OCI-LY1 (cell line): Measurements from ENCODE around the gene TMEM185B.

ENCODE experiments used
- H2AFZ ChIP-seq: fragments of 200-600 bp; sonication (generic), shearing (Covaris generic); 2 replicates; pipeline ENCODE4 v1.6.0; 2014; ENCODE audit warnings: antibody characterized with exemption, mild to moderate bottlenecking, low read length
- H3F3A ChIP-seq: fragments of 200-600 bp; sonication (generic), shearing (Covaris generic); 2 replicates; pipeline ENCODE4 v1.6.0; 2014; ENCODE audit warnings: mild to moderate bottlenecking, antibody characterized with exemption, low read length, moderate library complexity; ENCODE audit not compliant: insufficient read depth
- H3K27ac ChIP-seq: fragments of 200-600 bp; sonication (generic); 2 replicates; pipeline ENCODE4 v1.5.1; 2014; ENCODE audit warnings: low read length, mixed run types, mild to moderate bottlenecking, low read depth; ENCODE audit not compliant: poor library complexity, severe bottlenecking
- H3K27me3 ChIP-seq: fragments of 200-600 bp; sonication (generic); 2 replicates; pipeline ENCODE4 v1.6.0; 2014; ENCODE audit warnings: antibody characterized with exemption, mild to moderate bottlenecking, low read length, moderate library complexity; ENCODE audit not compliant: insufficient read depth
- H3K36me3 ChIP-seq: fragments of 200-600 bp; sonication (generic); 2 replicates; pipeline ENCODE4 v1.6.1; 2014; ENCODE audit warnings: mild to moderate bottlenecking, antibody characterized with exemption, low read length, moderate library complexity, mixed read lengths; ENCODE audit not compliant: insufficient read depth
- H3K4me1 ChIP-seq: fragments of 200-600 bp; sonication (generic); 2 replicates; pipeline ENCODE4 v1.5.1; 2014; ENCODE audit warnings: mild to moderate bottlenecking, low read length, moderate library complexity; ENCODE audit not compliant: insufficient read depth, severe bottlenecking
- H3K4me2 ChIP-seq: fragments of 200-600 bp; sonication (generic), shearing (Covaris generic); 2 replicates; pipeline ENCODE4 v1.6.1; 2014; ENCODE audit warnings: low read length
- H3K4me3 ChIP-seq: fragments of 200-600 bp; sonication (generic); 2 replicates; pipeline ENCODE4 v1.5.1; 2014; ENCODE audit warnings: low read length, low read depth, mild to moderate bottlenecking, mixed read lengths; ENCODE audit not compliant: poor library complexity, severe bottlenecking
- H3K79me2 ChIP-seq: fragments of 200-600 bp; shearing (Covaris generic); 2 replicates; pipeline ENCODE4 v1.6.1; 2016; ENCODE audit warnings: mixed run types, low read length, mixed read lengths; ENCODE audit not compliant: insufficient read depth
- H3K9ac ChIP-seq: fragments of 200-600 bp; sonication (generic), shearing (Covaris generic); 2 replicates; pipeline ENCODE4 v1.6.1; 2014; ENCODE audit warnings: mild to moderate bottlenecking, low read length, mixed read lengths
- H3K9me2 ChIP-seq: fragments of 200-600 bp; sonication (generic), shearing (Covaris generic); 2 replicates; pipeline ENCODE4 v1.6.1; 2014; ENCODE audit warnings: low read depth, mild to moderate bottlenecking, low read length, mixed read lengths
- H3K9me3 ChIP-seq: fragments of 200-600 bp; shearing (Covaris generic); 2 replicates; pipeline ENCODE4 v1.6.1; 2014; ENCODE audit warnings: low read length, mixed read lengths
- H4K20me1 ChIP-seq: fragments of 200-600 bp; sonication (generic), shearing (Covaris generic); 2 replicates; pipeline ENCODE4 v1.6.0; 2016; ENCODE audit warnings: mild to moderate bottlenecking, low read length; ENCODE audit not compliant: insufficient read depth
- EZH2 ChIP-seq: fragments of 200-600 bp; sonication (generic), shearing (Covaris generic); IDR thresholded peaks from 2 replicates; pipeline ENCODE4 v1.8.0; 2017; ENCODE audit warnings: borderline replicate concordance, mixed run types, mild to moderate bottlenecking, antibody characterized with exemption, low read length, moderate library complexity, mixed read lengths
- TF ChIP-seq, protein P1 (sequence below): fragments of 200-600 bp; sonication (generic), shearing (Covaris generic); IDR thresholded peaks from 2 replicates; pipeline ENCODE4 v1.5.1; 2017; ENCODE audit warnings: mild to moderate bottlenecking, antibody characterized with exemption, low read length, moderate library complexity, mixed read lengths

TMEM185B gene

DNA sequence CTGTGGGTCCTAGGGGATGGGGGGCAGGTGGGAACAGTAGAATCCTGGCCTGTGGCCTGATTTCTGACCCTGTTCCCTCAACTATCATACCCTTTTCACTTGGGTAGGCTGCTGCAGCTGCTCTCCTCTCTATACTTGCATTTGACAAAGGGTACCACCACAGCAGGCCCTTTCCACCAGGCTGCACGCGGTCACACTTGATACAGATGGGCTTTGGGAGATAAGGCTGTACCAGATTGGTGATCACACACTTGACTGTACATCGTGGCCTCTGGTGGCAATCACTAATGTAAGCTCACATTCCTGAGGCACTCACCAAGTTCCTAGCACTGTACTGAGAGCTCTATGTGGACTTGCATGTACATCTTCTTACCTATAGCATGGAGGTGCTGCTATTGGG is 27.9 kb upstream of the TMEM185B start:
- peaks cover 19% of the 10 kb centered on the region for H3K4me1 ChIP-seq
- H3K27me3 ChIP-seq, result no peaks in the 10 kb centered on the region; the same call in 1 of the 2 replicates
- H3K4me3 ChIP-seq, result no peak overlapping the region
- H3F3A ChIP-seq, result no peaks in the 10 kb centered on the region
- H3K4me2 ChIP-seq, result no peak overlapping the region
- no peak overlapping the region for H3K9ac ChIP-seq
- H3K9me2 ChIP-seq, result no peaks in the 10 kb centered on the region
- no peaks in the 10 kb centered on the region for H4K20me1 ChIP-seq
- H3K36me3 ChIP-seq, result no peaks in the 10 kb centered on the region
- no peaks in the 10 kb centered on the region for H3K9me3 ChIP-seq
- no peaks in the 10 kb centered on the region for H3K79me2 ChIP-seq
- no peak for TF ChIP-seq EZH2
- TF ChIP-seq, protein P1, sequence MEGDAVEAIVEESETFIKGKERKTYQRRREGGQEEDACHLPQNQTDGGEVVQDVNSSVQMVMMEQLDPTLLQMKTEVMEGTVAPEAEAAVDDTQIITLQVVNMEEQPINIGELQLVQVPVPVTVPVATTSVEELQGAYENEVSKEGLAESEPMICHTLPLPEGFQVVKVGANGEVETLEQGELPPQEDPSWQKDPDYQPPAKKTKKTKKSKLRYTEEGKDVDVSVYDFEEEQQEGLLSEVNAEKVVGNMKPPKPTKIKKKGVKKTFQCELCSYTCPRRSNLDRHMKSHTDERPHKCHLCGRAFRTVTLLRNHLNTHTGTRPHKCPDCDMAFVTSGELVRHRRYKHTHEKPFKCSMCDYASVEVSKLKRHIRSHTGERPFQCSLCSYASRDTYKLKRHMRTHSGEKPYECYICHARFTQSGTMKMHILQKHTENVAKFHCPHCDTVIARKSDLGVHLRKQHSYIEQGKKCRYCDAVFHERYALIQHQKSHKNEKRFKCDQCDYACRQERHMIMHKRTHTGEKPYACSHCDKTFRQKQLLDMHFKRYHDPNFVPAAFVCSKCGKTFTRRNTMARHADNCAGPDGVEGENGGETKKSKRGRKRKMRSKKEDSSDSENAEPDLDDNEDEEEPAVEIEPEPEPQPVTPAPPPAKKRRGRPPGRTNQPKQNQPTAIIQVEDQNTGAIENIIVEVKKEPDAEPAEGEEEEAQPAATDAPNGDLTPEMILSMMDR, result no peak
- no peak overlapping the region for H3K27ac ChIP-seq
- no peak overlapping the region for H2AFZ ChIP-seq

DNA sequence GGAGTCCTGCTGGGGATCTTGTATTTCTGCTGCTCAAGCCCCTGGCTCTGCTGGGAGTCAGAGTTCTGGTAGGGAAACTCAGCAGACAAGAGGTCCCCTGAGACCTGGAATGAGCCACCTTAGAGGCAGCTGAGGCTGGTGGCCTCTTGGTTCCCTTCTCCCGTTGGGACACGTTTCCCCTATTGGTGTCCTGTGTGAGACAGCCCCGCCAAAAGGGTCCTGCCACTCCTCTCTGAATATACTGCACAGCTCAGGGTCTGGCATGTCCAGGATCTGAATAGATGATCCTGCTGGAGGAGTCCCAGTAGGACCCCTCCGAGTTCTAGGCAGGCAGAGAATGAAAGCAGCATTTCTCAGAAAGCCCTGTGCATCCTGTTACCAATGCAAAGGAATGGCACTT is 27.4 kb upstream of the TMEM185B start:
- TF ChIP-seq, protein P1, result no peak
- TF ChIP-seq EZH2, result no peak
- no peak overlapping the region for H3K27ac ChIP-seq
- H4K20me1 ChIP-seq, result no peaks in the 10 kb centered on the region
- H3K27me3 ChIP-seq, result no peaks in the 10 kb centered on the region; the same call in 1 of the 2 replicates
- H3K36me3 ChIP-seq, result no peaks in the 10 kb centered on the region
- H3K9me3 ChIP-seq, result no peaks in the 10 kb centered on the region
- no peaks in the 10 kb centered on the region for H3F3A ChIP-seq
- H3K9me2 ChIP-seq, result no peaks in the 10 kb centered on the region
- H3K4me2 ChIP-seq, result no peak overlapping the region
- no peak overlapping the region for H2AFZ ChIP-seq
- no peak overlapping the region for H3K4me3 ChIP-seq
- H3K4me1 ChIP-seq, result peaks cover 19% of the 10 kb centered on the region
- H3K9ac ChIP-seq, result no peak overlapping the region
- H3K79me2 ChIP-seq, result no peaks in the 10 kb centered on the region

DNA sequence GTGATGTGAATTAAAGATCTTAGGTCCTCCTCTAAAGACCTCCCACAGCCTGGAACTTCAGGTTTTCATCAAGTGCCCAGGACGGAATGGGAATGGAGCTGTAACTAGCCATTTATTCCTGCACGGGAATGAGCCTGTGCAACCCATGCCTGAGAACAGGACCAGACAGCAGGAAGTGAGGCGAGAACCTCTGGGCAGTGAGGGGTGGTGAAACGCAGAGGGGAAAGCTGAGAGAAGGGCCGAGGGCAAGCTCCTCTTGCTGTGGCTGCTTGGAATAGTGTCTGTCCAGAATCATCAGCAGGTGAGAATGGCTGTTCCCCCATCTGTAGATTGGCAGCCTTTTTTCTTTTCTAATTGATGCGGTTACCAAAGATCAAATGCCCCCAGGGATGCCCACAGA is 24.7 kb upstream of the TMEM185B start:
- Histone ChIP-seq H3K27ac (no peak overlapping the region), H3K4me3 (no peak overlapping the region), H4K20me1 (no peaks in the 10 kb centered on the region), H3K36me3 (no peaks in the 10 kb centered on the region), H3K9me3 (no peaks in the 10 kb centered on the region), H3K4me1 (peaks cover 10% of the 10 kb centered on the region), H3K4me2 (no peak overlapping the region), H3K9ac (no peak overlapping the region), H3F3A (no peaks in the 10 kb centered on the region), H3K9me2 (no peaks in the 10 kb centered on the region), H2AFZ (no peak overlapping the region), H3K27me3 (no peaks in the 10 kb centered on the region; the same call in 1 of the 2 replicates), H3K79me2 (no peaks in the 10 kb centered on the region)
- TF ChIP-seq EZH2, result no peak
- TF ChIP-seq, protein P1, result no peak
